Fibroblast of lung (primary cell): ENCODE results near the gene TBL1XR1. TPM values are rescaled to one million over a fixed set of nuclear protein-coding genes. Genes with fewer than 3 reads are reported as not detected.

ENCODE experiments used
- DNase-seq, 2 donors: peaks; one replicate each; pipeline versions ENCODE4 v3.0.0 to v3.0.0-alpha.2; 2010; ENCODE audit warnings: low read depth in 2 of 2
- H2AFZ ChIP-seq: 2 replicates; pipeline ENCODE4 v1.5.1; 2012; ENCODE audit warnings: low read length, control low read depth, inconsistent platforms
- H3K27ac ChIP-seq: 2 replicates; pipeline ENCODE4 v1.5.1; 2011; ENCODE audit warnings: low read length, control low read depth; ENCODE audit not compliant: insufficient read depth
- H3K27me3 ChIP-seq: 2 replicates; pipeline ENCODE4 v1.5.1; 2011; ENCODE audit warnings: mild to moderate bottlenecking, low read length; ENCODE audit not compliant: control insufficient read depth, insufficient read depth
- H3K36me3 ChIP-seq: 2 replicates; pipeline ENCODE4 v1.5.1; 2011; ENCODE audit warnings: low read length; ENCODE audit not compliant: control insufficient read depth, insufficient read depth
- H3K4me1 ChIP-seq: 2 replicates; pipeline ENCODE4 v1.5.1; 2011; ENCODE audit warnings: low read length; ENCODE audit not compliant: control insufficient read depth, insufficient read depth; ENCODE audit errors: extremely low read depth
- H3K4me2 ChIP-seq: 2 replicates; pipeline ENCODE4 v1.5.1; 2011; ENCODE audit warnings: low read length, control low read depth; ENCODE audit not compliant: insufficient read depth; ENCODE audit errors: extremely low read depth
- H3K4me3 ChIP-seq, 4 experiments: fragments of 200-600 bp in 1 of 4; sonication (generic) in 1 of 4; replicated peaks in 1 of 4; 2 replicates each; pipeline ENCODE4 v1.5.1; 2011 to 2016; ENCODE audit warnings: low read length in 4 of 4, low read depth in 3 of 4, mild to moderate bottlenecking in 3 of 4, control low read depth in 2 of 4, inconsistent platforms in 1 of 4, mixed read lengths in 1 of 4; ENCODE audit not compliant: insufficient read depth in 1 of 4; ENCODE audit errors: control extremely low read depth in 1 of 4
- H3K79me2 ChIP-seq: 2 replicates; pipeline ENCODE4 v1.5.1; 2012; ENCODE audit warnings: mild to moderate bottlenecking, low read length, inconsistent platforms; ENCODE audit not compliant: control insufficient read depth, insufficient read depth
- H3K9ac ChIP-seq: 2 replicates; pipeline ENCODE4 v1.5.1; 2011; ENCODE audit warnings: mild to moderate bottlenecking, low read length, control low read depth; ENCODE audit not compliant: insufficient read depth
- H3K9me3 ChIP-seq: 2 replicates; pipeline ENCODE4 v1.5.1; 2012; ENCODE audit warnings: low read depth, low read length; ENCODE audit not compliant: control insufficient read depth, insufficient read depth
- H4K20me1 ChIP-seq: 2 replicates; pipeline ENCODE4 v1.5.1; 2011; ENCODE audit warnings: low read length; ENCODE audit not compliant: control insufficient read depth, insufficient read depth; ENCODE audit errors: extremely low read depth
- CTCF ChIP-seq, 2 donors: IDR thresholded peaks in 1 of 2; conservative IDR thresholded peaks in 1 of 2; 1 replicate in 1 of 2; 2 replicates in 1 of 2; pipeline ENCODE4 v1.5.1; 2011 to 2012; ENCODE audit warnings: low read length in 2 of 2, control low read depth in 1 of 2, inconsistent platforms in 1 of 2, low read depth in 1 of 2, mild to moderate bottlenecking in 1 of 2
- EZH2 ChIP-seq: IDR thresholded peaks from 2 replicates; pipeline ENCODE4 v1.5.1; 2012; ENCODE audit warnings: low read length, control low read depth, mild to moderate bottlenecking; ENCODE audit errors: missing control alignments
- polyA plus RNA-seq, 2 donors: library from polyadenylated mRNA; depleted of rRNA in 1 of 2; stranded (reverse) in 1 of 2; unstranded in 1 of 2; fragments of >200 nt; gene quantifications; 2 replicates each; pipeline ENCODE4 v1.2.1, GENCODE V29; 2011 to 2012; ENCODE audit warnings: missing spikeins in 1 of 2
- total RNA-seq: library from RNA; depleted of rRNA; stranded (reverse); fragments of >200 nt; gene quantifications from 2 replicates; pipeline ENCODE4 v1.2.1, GENCODE V29; 2014

The TBL1XR1 gene
- total and polyA plus RNA-seq, 2 donors (not counting 1 experiment from before 2014, with no cell fraction given): 115 to 369 TPM

- TF ChIP-seq CTCF (conservative IDR thresholded peaks at IDR 0.05 in 1 of 2, IDR thresholded peaks at IDR 0.05 in 1 of 2; ENCODE audit: low read depth in 1 of 2, low read length in 2 of 2): no peak
- no peak for TF ChIP-seq EZH2
- no peaks in the 10 kb centered on the region for H3K9me3 ChIP-seq
- DNase-seq: no peak
- no peak overlapping the region for H3K4me2 ChIP-seq
- H3K9ac ChIP-seq: no peak overlapping the region
- H3K79me2 ChIP-seq: peaks cover 88% of the 10 kb centered on the region
- H3K27me3 ChIP-seq: no peaks in the 10 kb centered on the region
- peaks cover 4% of the 10 kb centered on the region for H4K20me1 ChIP-seq
- H3K27ac ChIP-seq: no peak overlapping the region
- H3K36me3 ChIP-seq: no peaks in the 10 kb centered on the region
- no peak overlapping the region for H3K4me3 ChIP-seq
- H2AFZ ChIP-seq: no peak overlapping the region
- H3K4me1 ChIP-seq: no peaks in the 10 kb centered on the region
These were observed 75.0 kb downstream of the TBL1XR1 start for GRCh38 chr3:177122183-177122856.

- no peaks in the 10 kb centered on the region for H3K36me3 ChIP-seq
- no peak overlapping the region for H2AFZ ChIP-seq
- H3K9ac ChIP-seq: no peak overlapping the region
- no peak for TF ChIP-seq EZH2
- no peak for TF ChIP-seq CTCF (conservative IDR thresholded peaks at IDR 0.05 in 1 of 2, IDR thresholded peaks at IDR 0.05 in 1 of 2; ENCODE audit: low read depth in 1 of 2, low read length in 2 of 2)
- peaks cover 95% of the 10 kb centered on the region for H3K79me2 ChIP-seq
- H3K4me3 ChIP-seq: no peak overlapping the region
- no peak overlapping the region for H3K27ac ChIP-seq
- no peaks in the 10 kb centered on the region for H3K9me3 ChIP-seq
- H3K4me2 ChIP-seq: no peak overlapping the region
- no peak for DNase-seq
- no peaks in the 10 kb centered on the region for H3K27me3 ChIP-seq
- H4K20me1 ChIP-seq: peaks cover 3% of the 10 kb centered on the region
- no peaks in the 10 kb centered on the region for H3K4me1 ChIP-seq
These were observed 77.5 kb downstream of the TBL1XR1 start for GRCh38 chr3:177119829-177120228.

GRCh38 chr3:177114253-177114652, 83.0 kb downstream of the TBL1XR1 start:
- H3K4me3 ChIP-seq: no peak overlapping the region
- H2AFZ ChIP-seq: no peak overlapping the region
- H3K36me3 ChIP-seq: peaks cover 2% of the 10 kb centered on the region
- H3K27me3 ChIP-seq: no peaks in the 10 kb centered on the region
- no peak overlapping the region for H3K27ac ChIP-seq
- H4K20me1 ChIP-seq: no peaks in the 10 kb centered on the region
- TF ChIP-seq CTCF (conservative IDR thresholded peaks at IDR 0.05 in 1 of 2, IDR thresholded peaks at IDR 0.05 in 1 of 2; ENCODE audit: low read depth in 1 of 2, low read length in 2 of 2): no peak
- no peak overlapping the region for H3K9ac ChIP-seq
- no peaks in the 10 kb centered on the region for H3K4me1 ChIP-seq
- H3K9me3 ChIP-seq: no peaks in the 10 kb centered on the region
- H3K79me2 ChIP-seq: peaks cover 88% of the 10 kb centered on the region
- no peak overlapping the region for H3K4me2 ChIP-seq
- DNase-seq: no peak
